ENCODE data around the gene ZDHHC7.

GRCh38 chr16:84930298-84931106, 80.8 kb downstream of the ZDHHC7 start:
- TF ChIP-seq POLR2A (IDR thresholded peaks at IDR 0.05) (no peak), CTCF (IDR thresholded peaks at IDR 0.05) (no peak)
